ENCODE data around the gene NEUROG3. TPM values are rescaled to one million over a fixed set of nuclear protein-coding genes. Genes with fewer than 3 reads are reported as not detected.

The NEUROG3 gene
- polyA plus RNA-seq, 3 donors = not detected

DNA sequence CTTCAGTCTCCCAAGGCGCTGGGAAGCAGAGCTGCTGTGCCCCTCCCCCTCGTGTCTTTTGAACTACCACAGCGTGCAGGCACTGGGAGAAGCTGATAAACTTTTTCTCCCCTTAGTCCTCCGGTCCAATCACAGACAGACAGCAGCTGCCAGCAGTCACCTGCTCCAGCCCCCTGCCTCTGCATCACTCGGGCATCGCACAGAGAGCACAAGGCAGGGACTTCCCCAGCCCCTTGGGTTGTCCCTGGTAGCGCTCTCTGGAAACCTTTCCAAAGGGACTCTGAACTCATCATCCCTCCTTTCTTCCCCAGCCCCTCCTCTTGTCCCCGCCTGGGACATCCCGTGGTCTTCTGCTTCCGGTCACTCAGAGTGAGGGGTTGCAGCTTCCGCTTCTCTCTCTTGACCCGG lies 1.4 kb upstream of the NEUROG3 start:
- no peak for DNase-seq
- H3K4me1 Mint-ChIP-seq = peaks cover 26% of the 10 kb centered on the region
- Histone ChIP-seq H3K9me3 (replicated peaks in 1 of 2; ENCODE audit: control insufficient read depth in 1 of 2, insufficient read depth in 1 of 2, low read length in 2 of 2) (peaks cover 5 to 43% of the 10 kb centered on the region in 2 donors), H3K4me1 (ENCODE audit: control insufficient read depth in 1 of 2, insufficient read depth in 2 of 2, low read length in 2 of 2) (peaks cover 16 to 25% of the 10 kb centered on the region in 2 donors), H3K4me2 (replicated peaks; ENCODE audit: extremely low read depth, low read length, poor library complexity, severe bottlenecking) (no peak overlapping the region), H3K4me3 (replicated peaks in 1 of 3; ENCODE audit: low read depth in 2 of 3, low read length in 3 of 3) (no peak overlapping the region), H3K27me3 (ENCODE audit: control insufficient read depth in 2 of 2, insufficient read depth in 2 of 2, low read length in 2 of 2) (peaks cover 70 to 100% of the 10 kb centered on the region in 2 donors), H2AFZ (ENCODE audit: insufficient read depth, low read depth, low read length, poor library complexity, severe bottlenecking) (no peak overlapping the region), H3K27ac (ENCODE audit: low read depth in 1 of 2, low read length in 2 of 2) (no peak overlapping the region), H3K36me3 (replicated peaks in 1 of 2; ENCODE audit: control insufficient read depth in 1 of 2, insufficient read depth in 2 of 2, low read length in 2 of 2) (no peaks in the 10 kb centered on the region), H4K20me1 (ENCODE audit: insufficient read depth, low read length) (no peaks in the 10 kb centered on the region), H3K9ac (ENCODE audit: insufficient read depth, low read length, poor library complexity, severe bottlenecking) (no peak overlapping the region), H3K79me2 (ENCODE audit: insufficient read depth, low read length) (no peaks in the 10 kb centered on the region)
- peaks cover 0 to 25% (median 8%) of the 10 kb centered on the region in 7 donors for H3K9me3 Mint-ChIP-seq
- peaks cover 0 to 4% of the 10 kb centered on the region in 2 donors for H3K36me3 Mint-ChIP-seq
- peak overlapping the region in 1 of 2 donors; percentile 86 for H3K4me3 Mint-ChIP-seq
- TF ChIP-seq, protein P1, sequence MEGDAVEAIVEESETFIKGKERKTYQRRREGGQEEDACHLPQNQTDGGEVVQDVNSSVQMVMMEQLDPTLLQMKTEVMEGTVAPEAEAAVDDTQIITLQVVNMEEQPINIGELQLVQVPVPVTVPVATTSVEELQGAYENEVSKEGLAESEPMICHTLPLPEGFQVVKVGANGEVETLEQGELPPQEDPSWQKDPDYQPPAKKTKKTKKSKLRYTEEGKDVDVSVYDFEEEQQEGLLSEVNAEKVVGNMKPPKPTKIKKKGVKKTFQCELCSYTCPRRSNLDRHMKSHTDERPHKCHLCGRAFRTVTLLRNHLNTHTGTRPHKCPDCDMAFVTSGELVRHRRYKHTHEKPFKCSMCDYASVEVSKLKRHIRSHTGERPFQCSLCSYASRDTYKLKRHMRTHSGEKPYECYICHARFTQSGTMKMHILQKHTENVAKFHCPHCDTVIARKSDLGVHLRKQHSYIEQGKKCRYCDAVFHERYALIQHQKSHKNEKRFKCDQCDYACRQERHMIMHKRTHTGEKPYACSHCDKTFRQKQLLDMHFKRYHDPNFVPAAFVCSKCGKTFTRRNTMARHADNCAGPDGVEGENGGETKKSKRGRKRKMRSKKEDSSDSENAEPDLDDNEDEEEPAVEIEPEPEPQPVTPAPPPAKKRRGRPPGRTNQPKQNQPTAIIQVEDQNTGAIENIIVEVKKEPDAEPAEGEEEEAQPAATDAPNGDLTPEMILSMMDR (IDR thresholded peaks at IDR 0.05) = no peak
- no peak overlapping the region for H3K27ac Mint-ChIP-seq
- WGBS (ENCODE audit: insufficient coverage) = 2% methylated on average over 11 of the region's 12 CpGs
- H3K27me3 Mint-ChIP-seq (ENCODE audit: low read depth in 3 of 3) = peaks cover 95 to 100% (median 98%) of the 10 kb centered on the region in 3 donors
- intact Hi-C loops (cut with micrococcal nuclease) = no loop called here

DNA sequence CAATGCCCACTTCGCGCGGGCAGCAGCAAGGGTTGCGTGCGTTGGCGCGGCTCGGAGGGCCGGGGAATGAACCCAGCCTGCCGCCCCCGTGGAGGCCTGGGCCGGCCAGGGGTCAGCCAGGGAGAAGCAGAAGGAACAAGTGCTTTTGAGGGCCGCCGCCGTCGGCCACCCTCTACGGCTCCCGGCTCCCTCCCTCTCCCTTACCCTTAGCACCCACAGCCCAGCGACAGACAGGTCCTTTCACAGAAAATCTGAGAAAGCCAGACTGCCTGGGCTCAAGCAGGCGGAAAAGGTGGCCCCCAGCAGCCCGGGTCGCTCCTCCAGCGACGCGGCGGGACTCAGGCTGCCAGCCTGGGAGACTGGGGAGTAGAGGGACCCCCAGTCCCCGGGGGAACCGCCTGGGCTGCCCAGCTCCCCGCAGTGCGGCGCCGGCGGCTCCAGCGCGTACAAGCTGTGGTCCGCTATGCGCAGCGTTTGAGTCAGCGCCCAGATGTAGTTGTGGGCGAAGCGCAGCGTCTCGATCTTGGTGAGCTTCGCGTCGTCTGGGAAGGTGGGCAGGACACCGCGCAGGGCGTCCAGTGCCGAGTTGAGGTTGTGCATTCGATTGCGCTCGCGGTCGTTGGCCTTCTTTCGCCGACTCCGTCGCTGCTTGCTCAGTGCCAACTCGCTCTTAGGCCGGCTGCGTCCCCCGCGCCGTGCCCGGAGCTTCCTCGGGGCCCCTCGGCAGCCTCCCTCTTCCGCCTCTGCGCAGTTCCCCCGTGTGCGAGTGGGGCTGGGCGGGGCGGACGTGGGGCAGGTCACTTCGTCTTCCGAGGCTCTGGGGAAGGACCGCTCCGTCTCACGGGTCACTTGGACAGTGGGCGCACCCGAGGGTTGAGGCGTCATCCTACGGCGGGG lies 815 bp downstream of the NEUROG3 start:
- peak overlapping the region; percentile 68 for H3K4me2 ChIP-seq (replicated peaks; ENCODE audit: extremely low read depth, low read length, poor library complexity, severe bottlenecking)
- peak overlapping the region in 2 of 3 experiments; percentile 16 to 59 for H3K4me3 ChIP-seq (replicated peaks in 1 of 3; ENCODE audit: low read depth in 2 of 3, low read length in 3 of 3)
- H3K27me3 ChIP-seq (ENCODE audit: control insufficient read depth in 2 of 2, insufficient read depth in 2 of 2, low read length in 2 of 2) = peaks cover 80 to 100% of the 10 kb centered on the region in 2 donors
- peaks cover 16 to 25% of the 10 kb centered on the region in 2 donors for H3K4me1 ChIP-seq (ENCODE audit: control insufficient read depth in 1 of 2, insufficient read depth in 2 of 2, low read length in 2 of 2)
- Mint-ChIP-seq H3K4me1 (peaks cover 26% of the 10 kb centered on the region), H3K9me3 (peaks cover 0 to 25% (median 10%) of the 10 kb centered on the region in 7 donors), H3K36me3 (peaks cover 0 to 4% of the 10 kb centered on the region in 2 donors), H3K27me3 (ENCODE audit: low read depth in 3 of 3) (peaks cover 94 to 100% (median 98%) of the 10 kb centered on the region in 3 donors), H3K4me3 (peak overlapping the region; percentile 67 to 90), H3K27ac (no peak overlapping the region)
- peak overlapping the region; percentile 35 for H2AFZ ChIP-seq (ENCODE audit: insufficient read depth, low read depth, low read length, poor library complexity, severe bottlenecking)
- H4K20me1 ChIP-seq (ENCODE audit: insufficient read depth, low read length) = no peaks in the 10 kb centered on the region
- no peak overlapping the region for H3K9ac ChIP-seq (ENCODE audit: insufficient read depth, low read length, poor library complexity, severe bottlenecking)
- peaks cover 5 to 54% of the 10 kb centered on the region in 2 donors for H3K9me3 ChIP-seq (replicated peaks in 1 of 2; ENCODE audit: control insufficient read depth in 1 of 2, insufficient read depth in 1 of 2, low read length in 2 of 2)
- H3K36me3 ChIP-seq (replicated peaks in 1 of 2; ENCODE audit: control insufficient read depth in 1 of 2, insufficient read depth in 2 of 2, low read length in 2 of 2) = no peaks in the 10 kb centered on the region
- no peak overlapping the region for H3K27ac ChIP-seq (ENCODE audit: low read depth in 1 of 2, low read length in 2 of 2)
- no peak for DNase-seq
- TF ChIP-seq, protein P1 (IDR thresholded peaks at IDR 0.05) = no peak
- 1% methylated on average over 72 of the region's 85 CpGs for WGBS (ENCODE audit: insufficient coverage)
- intact Hi-C loops (cut with micrococcal nuclease) = no loop called here
- H3K79me2 ChIP-seq (ENCODE audit: insufficient read depth, low read length) = no peaks in the 10 kb centered on the region
